ENCODE data around the gene COL13A1.

- TF ChIP-seq CTCF (IDR thresholded peaks at IDR 0.05; ENCODE audit: insufficient read depth, low read depth, low read length) = no peak
- no peak for TF ChIP-seq EZH2 (IDR thresholded peaks at IDR 0.05; ENCODE audit: insufficient read depth, low read length)
Measured at GRCh38 chr10:69866246-69866687, 64.6 kb downstream of the COL13A1 start.

Data from astrocyte (in vitro differentiated cells and primary cell).